ENCODE data around the gene CD28. TPM values are rescaled to one million over a fixed set of nuclear protein-coding genes. Genes with fewer than 3 reads are reported as not detected.
A peak's percentile ranks its signal among the peaks of the same experiment; 100 is the strongest.

CD28 gene
- total and polyA plus RNA-seq, 2 experiments from 2014 or later: 0.11 TPM

- H3K36me3 ChIP-seq (ENCODE audit: low read depth): no peaks in the 10 kb centered on the region
- no peak overlapping the region for H3K4me2 ChIP-seq (ENCODE audit: unreplicated experiment)
- peaks cover 37% of the 10 kb centered on the region for H3F3A ChIP-seq (ENCODE audit: insufficient read depth)
- H3K4me3 ChIP-seq: no peak overlapping the region
- no peak overlapping the region for H3K9ac ChIP-seq
- 0 out of 2 replicates have a peak overlapping the region, but pooled peaks have one; percentile 5 for H3K27ac ChIP-seq
- TF ChIP-seq EZH2phosphoT487 (IDR thresholded peaks at IDR 0.05; ENCODE audit: insufficient read depth, low read depth) (no peak), EZH2 (IDR thresholded peaks at IDR 0.05; ENCODE audit: insufficient read depth, poor library complexity, severe bottlenecking) (no peak)
- H3K4me1 ChIP-seq (ENCODE audit: insufficient read depth): peaks cover 49% of the 10 kb centered on the region
- WGBS, 2 experiments (ENCODE audit: low coverage in 1 of 2, low lambda C conversion rate in 2 of 2, missing lambda C conversion rate in 2 of 2): 73 to 74% methylated on average over 5 of the region's 5 CpGs
- H3K9me3 ChIP-seq (ENCODE audit: low read depth): no peaks in the 10 kb centered on the region
- no peak overlapping the region for H2AFZ ChIP-seq
- H3K9me2 ChIP-seq (ENCODE audit: insufficient read depth): no peaks in the 10 kb centered on the region
- no peaks in the 10 kb centered on the region for H3K79me2 ChIP-seq (ENCODE audit: insufficient read depth)
- in situ Hi-C loops (cut with MboI): no loop called here
- peak; percentile 57 for DNase-seq
- no peaks in the 10 kb centered on the region for H3K27me3 ChIP-seq (replicated peaks; ENCODE audit: insufficient read depth)
- no peaks in the 10 kb centered on the region for H4K20me1 ChIP-seq (ENCODE audit: insufficient read depth)
Observed at GRCh38 chr2:203690441-203691047, 15.9 kb upstream of the CD28 start.

- no peaks in the 10 kb centered on the region for H3K9me2 ChIP-seq (ENCODE audit: insufficient read depth)
- TF ChIP-seq EZH2phosphoT487 (IDR thresholded peaks at IDR 0.05; ENCODE audit: insufficient read depth, low read depth) (no peak), EZH2 (IDR thresholded peaks at IDR 0.05; ENCODE audit: insufficient read depth, poor library complexity, severe bottlenecking) (no peak)
- peaks cover 31% of the 10 kb centered on the region for H3F3A ChIP-seq (ENCODE audit: insufficient read depth)
- H2AFZ ChIP-seq: no peak overlapping the region; the same call in 1 of the 2 replicates
- H4K20me1 ChIP-seq (ENCODE audit: insufficient read depth): no peaks in the 10 kb centered on the region
- H3K4me3 ChIP-seq: no peak overlapping the region
- no peak overlapping the region for H3K4me2 ChIP-seq (ENCODE audit: unreplicated experiment)
- H3K4me1 ChIP-seq (ENCODE audit: insufficient read depth): peaks cover 43% of the 10 kb centered on the region
- in situ Hi-C loops (cut with MboI): no loop called here
- H3K27me3 ChIP-seq (replicated peaks; ENCODE audit: insufficient read depth): no peaks in the 10 kb centered on the region
- no peaks in the 10 kb centered on the region for H3K36me3 ChIP-seq (ENCODE audit: low read depth)
- no peaks in the 10 kb centered on the region for H3K9me3 ChIP-seq (ENCODE audit: low read depth)
- DNase-seq: no peak
- no peak overlapping the region for H3K9ac ChIP-seq
- no peaks in the 10 kb centered on the region for H3K79me2 ChIP-seq (ENCODE audit: insufficient read depth)
- H3K27ac ChIP-seq: no peak overlapping the region
Observed at GRCh38 chr2:203691149-203691548, 15.3 kb upstream of the CD28 start.

- Histone ChIP-seq H3K79me2 (ENCODE audit: insufficient read depth) (no peaks in the 10 kb centered on the region), H3K4me3 (no peak overlapping the region), H3K9me3 (ENCODE audit: low read depth) (no peaks in the 10 kb centered on the region), H3K27ac (no peak overlapping the region), H3K4me1 (ENCODE audit: insufficient read depth) (peaks cover 32% of the 10 kb centered on the region), H2AFZ (no peak overlapping the region), H3K36me3 (ENCODE audit: low read depth) (no peaks in the 10 kb centered on the region), H3F3A (ENCODE audit: insufficient read depth) (peaks cover 27% of the 10 kb centered on the region), H3K9ac (no peak overlapping the region), H3K4me2 (ENCODE audit: unreplicated experiment) (no peak overlapping the region), H3K9me2 (ENCODE audit: insufficient read depth) (no peaks in the 10 kb centered on the region), H4K20me1 (ENCODE audit: insufficient read depth) (no peaks in the 10 kb centered on the region), H3K27me3 (replicated peaks; ENCODE audit: insufficient read depth) (no peaks in the 10 kb centered on the region)
- in situ Hi-C loops (cut with MboI): no loop called here
- TF ChIP-seq EZH2phosphoT487 (IDR thresholded peaks at IDR 0.05; ENCODE audit: insufficient read depth, low read depth): no peak
- no peak for TF ChIP-seq EZH2 (IDR thresholded peaks at IDR 0.05; ENCODE audit: insufficient read depth, poor library complexity, severe bottlenecking)
- 87 to 89% methylated on average over 5 of the region's 5 CpGs for WGBS, 2 experiments (ENCODE audit: low coverage in 1 of 2, low lambda C conversion rate in 2 of 2, missing lambda C conversion rate in 2 of 2)
- no peak for DNase-seq
Observed at GRCh38 chr2:203692031-203692710, 14.3 kb upstream of the CD28 start.

- in situ Hi-C loops (cut with MboI): no loop called here
- 86 to 89% methylated on average over 6 of the region's 6 CpGs for WGBS, 2 experiments (ENCODE audit: low coverage in 1 of 2, low lambda C conversion rate in 2 of 2, missing lambda C conversion rate in 2 of 2)
Observed at GRCh38 chr2:203693242-203693879, 13.1 kb upstream of the CD28 start.

More at GRCh38 chr2:203693242-203693879, 13.1 kb upstream of the CD28 start:
- no peak overlapping the region for H3K4me2 ChIP-seq (ENCODE audit: unreplicated experiment)
- no peaks in the 10 kb centered on the region for H3K9me2 ChIP-seq (ENCODE audit: insufficient read depth)
- no peak overlapping the region for H2AFZ ChIP-seq
- H3K9ac ChIP-seq: no peak overlapping the region
- no peaks in the 10 kb centered on the region for H3K27me3 ChIP-seq (replicated peaks; ENCODE audit: insufficient read depth)
- peaks cover 15% of the 10 kb centered on the region for H3F3A ChIP-seq (ENCODE audit: insufficient read depth)
- H3K4me3 ChIP-seq: no peak overlapping the region
- H3K36me3 ChIP-seq (ENCODE audit: low read depth): no peaks in the 10 kb centered on the region
- TF ChIP-seq EZH2phosphoT487 (IDR thresholded peaks at IDR 0.05; ENCODE audit: insufficient read depth, low read depth) (no peak), EZH2 (IDR thresholded peaks at IDR 0.05; ENCODE audit: insufficient read depth, poor library complexity, severe bottlenecking) (no peak)
- H4K20me1 ChIP-seq (ENCODE audit: insufficient read depth): no peaks in the 10 kb centered on the region
- H3K79me2 ChIP-seq (ENCODE audit: insufficient read depth): no peaks in the 10 kb centered on the region
- no peak for DNase-seq
- no peaks in the 10 kb centered on the region for H3K9me3 ChIP-seq (ENCODE audit: low read depth)
- H3K4me1 ChIP-seq (ENCODE audit: insufficient read depth): peaks cover 21% of the 10 kb centered on the region
- H3K27ac ChIP-seq: no peak overlapping the region

Data from GM23248 (cell line).